Measurements from ENCODE around the gene DAP. TPM values are rescaled to one million over a fixed set of nuclear protein-coding genes. Genes with fewer than 3 reads are reported as not detected.

Gene DAP
- total RNA-seq, 1 donor from 2014 or later: 11.8 TPM

DNA sequence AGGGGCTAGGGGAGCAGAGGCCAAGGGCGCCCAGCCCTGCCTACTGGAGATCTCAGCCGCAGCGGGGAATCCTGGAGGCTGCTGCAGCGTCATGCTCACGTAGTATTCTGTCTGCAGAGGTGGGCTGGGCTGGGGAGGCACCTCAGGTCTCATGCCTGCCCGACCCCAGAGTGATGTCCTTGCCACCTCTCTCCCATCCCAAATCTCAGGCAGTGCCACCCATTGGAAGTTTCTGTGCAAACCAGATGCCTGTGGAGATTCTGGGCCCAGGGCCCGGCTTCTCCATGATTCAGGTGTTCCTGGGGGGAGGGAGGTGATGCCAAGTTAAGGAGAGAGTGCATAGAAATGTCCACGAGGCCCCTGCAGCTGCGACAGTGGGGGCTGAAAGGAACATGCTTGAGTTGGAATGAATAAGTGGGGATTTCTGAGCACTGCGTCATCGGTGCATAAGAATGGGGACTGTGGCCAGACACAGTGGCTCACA, 125.1 kb downstream of the DAP start:
- DNase-seq (ENCODE audit: low read depth) (peak; percentile 39), FAIRE-seq (no peak)
- Histone ChIP-seq H3K36me3 (ENCODE audit: control insufficient read depth, insufficient read depth, low read length) (no peaks in the 10 kb centered on the region), H3K27me3 (ENCODE audit: control insufficient read depth, insufficient read depth, low read length) (no peaks in the 10 kb centered on the region), H3K4me3 (ENCODE audit: low read depth, low read length) (no peak overlapping the region)
- TF ChIP-seq, protein P1, sequence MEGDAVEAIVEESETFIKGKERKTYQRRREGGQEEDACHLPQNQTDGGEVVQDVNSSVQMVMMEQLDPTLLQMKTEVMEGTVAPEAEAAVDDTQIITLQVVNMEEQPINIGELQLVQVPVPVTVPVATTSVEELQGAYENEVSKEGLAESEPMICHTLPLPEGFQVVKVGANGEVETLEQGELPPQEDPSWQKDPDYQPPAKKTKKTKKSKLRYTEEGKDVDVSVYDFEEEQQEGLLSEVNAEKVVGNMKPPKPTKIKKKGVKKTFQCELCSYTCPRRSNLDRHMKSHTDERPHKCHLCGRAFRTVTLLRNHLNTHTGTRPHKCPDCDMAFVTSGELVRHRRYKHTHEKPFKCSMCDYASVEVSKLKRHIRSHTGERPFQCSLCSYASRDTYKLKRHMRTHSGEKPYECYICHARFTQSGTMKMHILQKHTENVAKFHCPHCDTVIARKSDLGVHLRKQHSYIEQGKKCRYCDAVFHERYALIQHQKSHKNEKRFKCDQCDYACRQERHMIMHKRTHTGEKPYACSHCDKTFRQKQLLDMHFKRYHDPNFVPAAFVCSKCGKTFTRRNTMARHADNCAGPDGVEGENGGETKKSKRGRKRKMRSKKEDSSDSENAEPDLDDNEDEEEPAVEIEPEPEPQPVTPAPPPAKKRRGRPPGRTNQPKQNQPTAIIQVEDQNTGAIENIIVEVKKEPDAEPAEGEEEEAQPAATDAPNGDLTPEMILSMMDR (IDR thresholded peaks at IDR 0.05; ENCODE audit: insufficient read depth, low read length, severe bottlenecking): no peak

GRCh38 chr5:10635257-10635866, 125.7 kb downstream of the DAP start:
- TF ChIP-seq, protein P1 (IDR thresholded peaks at IDR 0.05; ENCODE audit: insufficient read depth, low read length, severe bottlenecking): no peak
- FAIRE-seq (no peak), DNase-seq (ENCODE audit: low read depth) (peak; percentile 77)
- H3K27me3 ChIP-seq (ENCODE audit: control insufficient read depth, insufficient read depth, low read length): no peaks in the 10 kb centered on the region
- no peak overlapping the region for H3K4me3 ChIP-seq (ENCODE audit: low read depth, low read length)
- H3K36me3 ChIP-seq (ENCODE audit: control insufficient read depth, insufficient read depth, low read length): no peaks in the 10 kb centered on the region

DNA sequence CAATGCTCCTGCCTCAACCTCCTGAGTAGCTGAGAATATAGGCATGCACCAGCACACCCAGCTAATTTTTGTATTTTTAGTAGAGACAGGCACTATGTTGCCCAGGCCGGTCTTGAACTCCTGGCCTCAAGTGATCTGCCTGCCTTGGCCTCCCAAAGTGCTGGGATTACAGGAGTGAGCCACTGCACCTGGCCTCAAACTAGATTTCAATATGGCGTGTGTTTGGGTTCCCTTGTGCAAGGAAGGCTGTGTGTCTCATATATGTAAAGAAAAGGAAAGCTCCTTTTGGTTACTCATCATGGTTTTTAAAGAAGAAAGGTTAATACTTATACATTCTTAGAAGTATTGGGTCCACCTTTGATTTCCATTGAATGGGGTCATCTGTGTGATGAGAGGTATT, 126.5 kb downstream of the DAP start:
- FAIRE-seq (no peak), DNase-seq (ENCODE audit: low read depth) (no peak)
- Histone ChIP-seq H3K4me3 (ENCODE audit: low read depth, low read length) (no peak overlapping the region), H3K27me3 (ENCODE audit: control insufficient read depth, insufficient read depth, low read length) (no peaks in the 10 kb centered on the region), H3K36me3 (ENCODE audit: control insufficient read depth, insufficient read depth, low read length) (no peaks in the 10 kb centered on the region)
- TF ChIP-seq, protein P1 (IDR thresholded peaks at IDR 0.05; ENCODE audit: insufficient read depth, low read length, severe bottlenecking): no peak

GRCh38 chr5:10634050-10634449, 127.0 kb downstream of the DAP start:
- no peaks in the 10 kb centered on the region for H3K27me3 ChIP-seq (ENCODE audit: control insufficient read depth, insufficient read depth, low read length)
- no peak overlapping the region for H3K4me3 ChIP-seq (ENCODE audit: low read depth, low read length)
- no peak for DNase-seq (ENCODE audit: low read depth)
- TF ChIP-seq, protein P1 (IDR thresholded peaks at IDR 0.05; ENCODE audit: insufficient read depth, low read length, severe bottlenecking): no peak
- FAIRE-seq: no peak
- H3K36me3 ChIP-seq (ENCODE audit: control insufficient read depth, insufficient read depth, low read length): no peaks in the 10 kb centered on the region

DNA sequence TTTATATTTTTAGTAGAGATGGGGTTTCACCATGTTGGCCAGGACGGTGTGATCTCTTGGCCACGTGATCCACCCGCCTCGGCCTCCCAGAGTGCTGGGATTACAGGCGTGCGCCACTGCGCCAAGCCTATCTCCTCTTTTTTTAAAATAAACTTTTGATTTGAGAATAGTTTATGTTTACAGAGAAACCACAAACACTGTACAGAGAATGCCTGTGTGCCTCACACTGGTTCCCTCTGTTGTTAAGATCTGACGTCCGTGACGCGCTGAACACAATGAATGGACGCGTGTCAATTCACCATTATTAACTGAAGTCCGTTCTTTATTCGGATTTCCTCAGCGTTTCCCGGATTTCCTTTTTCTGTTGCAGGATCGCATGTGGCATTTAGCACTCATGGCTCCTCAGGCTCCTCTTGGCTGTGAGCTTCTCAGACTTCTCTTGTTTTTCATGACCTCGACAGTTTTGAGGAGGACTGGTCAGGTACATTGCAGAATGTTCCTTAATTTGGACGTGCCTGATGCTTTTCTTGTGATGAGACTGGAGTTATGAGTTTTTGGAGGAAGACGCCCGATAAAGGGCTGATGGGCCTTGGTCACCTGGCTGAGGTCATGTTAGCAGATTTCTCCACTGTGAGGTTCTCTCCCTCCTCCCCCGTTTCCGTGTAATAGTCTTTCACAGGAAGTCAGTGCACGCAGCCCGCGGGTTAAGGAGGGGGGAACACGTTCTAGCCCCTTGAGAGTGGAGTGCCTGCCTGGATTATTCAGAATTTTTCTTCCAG, 127.6 kb downstream of the DAP start:
- TF ChIP-seq, protein P1 (IDR thresholded peaks at IDR 0.05; ENCODE audit: insufficient read depth, low read length, severe bottlenecking): no peak
- no peak for FAIRE-seq
- Histone ChIP-seq H3K4me3 (ENCODE audit: low read depth, low read length) (no peak overlapping the region), H3K36me3 (ENCODE audit: control insufficient read depth, insufficient read depth, low read length) (no peaks in the 10 kb centered on the region), H3K27me3 (ENCODE audit: control insufficient read depth, insufficient read depth, low read length) (no peaks in the 10 kb centered on the region)
- no peak for DNase-seq (ENCODE audit: low read depth)

Data from bronchial epithelial cell (primary cell).